HG02678 (cell line): ENCODE measurements around the gene B3GALT4.

ENCODE experiments used
- ATAC-seq: cut with Tn5 transposase; IDR thresholded peaks from one replicate; pipeline ENCODE4 v1.9.1; 2021; ENCODE audit warnings: mild to moderate bottlenecking, moderate library complexity; ENCODE audit not compliant: unreplicated experiment

The B3GALT4 gene

GRCh38 chr6:33313709-33314514 is 37.0 kb downstream of the B3GALT4 start, which contains the start of gene TAPBP:
Gene TAPBP (minus strand): TSS chr6:33314078. CDS start chr6:33314041, 37 bp downstream.
- no peak for ATAC-seq

- no peak for ATAC-seq
These were observed 37.6 kb downstream of the B3GALT4 start for GRCh38 chr6:33314515-33314942.

GRCh38 chr6:33314943-33315792 is 38.2 kb downstream of the B3GALT4 start:
- ATAC-seq, result no peak

- ATAC-seq, result no peak
These were observed 39.1 kb downstream of the B3GALT4 start for GRCh38 chr6:33315793-33316602.

GRCh38 chr6:33316603-33317418 is 39.9 kb downstream of the B3GALT4 start:
- ATAC-seq, result no peak

GRCh38 chr6:33317419-33317668 is 40.4 kb downstream of the B3GALT4 start:
- no peak for ATAC-seq

GRCh38 chr6:33317669-33318425 is 40.9 kb downstream of the B3GALT4 start, which contains the start of gene ZBTB22:
Gene ZBTB22 (minus strand): TSS chr6:33317744. CDS start chr6:33316916, 828 bp downstream.
- ATAC-seq, result peak; percentile 57

GRCh38 chr6:33318426-33319073 is 41.6 kb downstream of the B3GALT4 start:
- no peak for ATAC-seq

GRCh38 chr6:33319939-33320314 is 43.0 kb downstream of the B3GALT4 start:
- ATAC-seq, result no peak

- no peak for ATAC-seq
These were observed 43.6 kb downstream of the B3GALT4 start for GRCh38 chr6:33320315-33321181.

- ATAC-seq, result no peak
These were observed 44.3 kb downstream of the B3GALT4 start for GRCh38 chr6:33321227-33321626.

GRCh38 chr6:33323623-33323948 is 46.7 kb downstream of the B3GALT4 start:
- no peak for ATAC-seq

GRCh38 chr6:33324125-33324524 is 47.2 kb downstream of the B3GALT4 start:
- no peak for ATAC-seq
